Calu3 (cell line): ENCODE measurements around the gene PRKN. TPM values are rescaled to one million over a fixed set of nuclear protein-coding genes. Genes with fewer than 3 reads are reported as not detected.

Experiments
- BruUV-seq: library from RNA; stranded (reverse); fragments of 400-500 nt; replicated peaks from 2 replicates; lab custom pipeline; 2021; lab: Mats Ljungman, UMichigan
- CTCF ChIA-PET: fragments of 300-600 bp; sonication (Branson Sonifier 250); formaldehyde crosslinking; loops from one replicate; lab custom pipeline; 2022; ENCODE audit warnings: antibody characterized with exemption; lab: Charles Lee
- DNase-seq: peaks from one replicate; pipeline ENCODE4 v3.0.0; 2022
- H3K27ac Mint-ChIP-seq: one replicate; pipeline ENCODE4 v1.8.0; 2022; ENCODE audit warnings: mixed read lengths; ENCODE audit not compliant: unreplicated experiment
- H3K27me3 Mint-ChIP-seq: one replicate; pipeline ENCODE4 v1.8.0; 2022; ENCODE audit warnings: mixed read lengths; ENCODE audit not compliant: unreplicated experiment
- H3K36me3 Mint-ChIP-seq: one replicate; pipeline ENCODE4 v1.8.0; 2022; ENCODE audit warnings: mild to moderate bottlenecking, moderate library complexity, mixed read lengths; ENCODE audit not compliant: insufficient read depth, unreplicated experiment
- H3K4me1 Mint-ChIP-seq: one replicate; pipeline ENCODE4 v1.8.0; 2022; ENCODE audit warnings: mild to moderate bottlenecking, low read depth, mixed read lengths; ENCODE audit not compliant: unreplicated experiment
- H3K4me3 Mint-ChIP-seq: one replicate; pipeline ENCODE4 v1.8.0; 2022; ENCODE audit warnings: mild to moderate bottlenecking, low read depth, moderate library complexity, mixed read lengths; ENCODE audit not compliant: unreplicated experiment
- H3K9me3 Mint-ChIP-seq: one replicate; pipeline ENCODE4 v1.8.0; 2022; ENCODE audit warnings: low read depth, mixed read lengths; ENCODE audit not compliant: unreplicated experiment
- CTCF ChIP-seq: fragments of 200-600 bp; IDR thresholded peaks from one replicate; pipeline ENCODE4 v1.8.0; 2022; ENCODE audit warnings: antibody characterized with exemption; ENCODE audit not compliant: unreplicated experiment
- intact Hi-C: fragments of 100-400 bp; cut with micrococcal nuclease; formaldehyde crosslinking; loops from one replicate; pipeline ENCODE4 v1.10.0; 2022; ENCODE audit not compliant: unreplicated experiment
- total RNA-seq: library from RNA; stranded (reverse); gene quantifications from 2 replicates; pipeline ENCODE4 v1.2.3, GENCODE V29; 2022

Gene PRKN
- total RNA-seq, 1 experiment from 2014 or later: 3.8 TPM

GRCh38 chr6:161548713-161549296, 1178.8 kb downstream of the PRKN start:
- CTCF ChIA-PET: no interaction called here
- no peak overlapping the region for H3K4me3 Mint-ChIP-seq
- no peaks in the 10 kb centered on the region for H3K36me3 Mint-ChIP-seq
- peaks cover 14% of the 10 kb centered on the region for H3K4me1 Mint-ChIP-seq
- peaks cover 8% of the 10 kb centered on the region for H3K9me3 Mint-ChIP-seq
- no peak for DNase-seq
- intact Hi-C loops: no loop called here
- H3K27me3 Mint-ChIP-seq: no peaks in the 10 kb centered on the region
- BruUV-seq: no TSS peak
- no peak overlapping the region for H3K27ac Mint-ChIP-seq
- no peak for TF ChIP-seq CTCF

GRCh38 chr6:161547617-161548016, 1179.9 kb downstream of the PRKN start:
- no peaks in the 10 kb centered on the region for H3K27me3 Mint-ChIP-seq
- peaks cover 14% of the 10 kb centered on the region for H3K4me1 Mint-ChIP-seq
- no peaks in the 10 kb centered on the region for H3K36me3 Mint-ChIP-seq
- no peak overlapping the region for H3K4me3 Mint-ChIP-seq
- intact Hi-C loops: no loop called here
- DNase-seq: no peak
- no peak for TF ChIP-seq CTCF
- peaks cover 6% of the 10 kb centered on the region for H3K9me3 Mint-ChIP-seq
- no peak overlapping the region for H3K27ac Mint-ChIP-seq
- CTCF ChIA-PET: interaction anchor here (1.2 kb wide), 1 partner anchor 129 kb away, joined by 3 read pairs; no protein-coding TSS in a partner anchor
- BruUV-seq: no TSS peak

GRCh38 chr6:161546632-161547031, 1180.9 kb downstream of the PRKN start:
- CTCF ChIA-PET: interaction anchor here (1.2 kb wide), 1 partner anchor 128 kb away, joined by 3 read pairs; no protein-coding TSS in a partner anchor

GRCh38 chr6:161545741-161546140, 1181.8 kb downstream of the PRKN start:
- Mint-ChIP-seq H3K36me3 (no peaks in the 10 kb centered on the region), H3K9me3 (no peaks in the 10 kb centered on the region), H3K4me1 (peaks cover 14% of the 10 kb centered on the region), H3K27ac (no peak overlapping the region), H3K4me3 (no peak overlapping the region), H3K27me3 (no peaks in the 10 kb centered on the region)
- CTCF ChIA-PET: no interaction called here
- intact Hi-C loops: no loop called here
- no TSS peak for BruUV-seq
- no peak for DNase-seq
- no peak for TF ChIP-seq CTCF

More at GRCh38 chr6:161546632-161547031, 1180.9 kb downstream of the PRKN start:
- TF ChIP-seq CTCF: no peak
- no peaks in the 10 kb centered on the region for H3K27me3 Mint-ChIP-seq
- no peak for DNase-seq
- H3K4me1 Mint-ChIP-seq: peaks cover 14% of the 10 kb centered on the region
- no TSS peak for BruUV-seq
- peaks cover 3% of the 10 kb centered on the region for H3K9me3 Mint-ChIP-seq
- H3K4me3 Mint-ChIP-seq: no peak overlapping the region
- H3K27ac Mint-ChIP-seq: no peak overlapping the region
- H3K36me3 Mint-ChIP-seq: no peaks in the 10 kb centered on the region
- intact Hi-C loops: no loop called here
